C4-2B (cell line): ENCODE results near the gene FAM222A.
A peak's percentile ranks its signal among the peaks of the same experiment; 100 is the strongest.

Experiments
- H3K27ac ChIP-seq: fragments of 450-650 bp; 2 replicates; pipeline ENCODE4 v1.5.1; 2017
- ZFX ChIP-seq: fragments of 450-650 bp; IDR thresholded peaks from 2 replicates; pipeline ENCODE4 v1.6.1; 2017
- TF ChIP-seq, protein P1 (sequence below): fragments of 450-650 bp; conservative IDR thresholded peaks from 2 replicates; pipeline ENCODE4 v1.5.1; 2017; ENCODE audit warnings: mild to moderate bottlenecking

FAM222A gene

DNA sequence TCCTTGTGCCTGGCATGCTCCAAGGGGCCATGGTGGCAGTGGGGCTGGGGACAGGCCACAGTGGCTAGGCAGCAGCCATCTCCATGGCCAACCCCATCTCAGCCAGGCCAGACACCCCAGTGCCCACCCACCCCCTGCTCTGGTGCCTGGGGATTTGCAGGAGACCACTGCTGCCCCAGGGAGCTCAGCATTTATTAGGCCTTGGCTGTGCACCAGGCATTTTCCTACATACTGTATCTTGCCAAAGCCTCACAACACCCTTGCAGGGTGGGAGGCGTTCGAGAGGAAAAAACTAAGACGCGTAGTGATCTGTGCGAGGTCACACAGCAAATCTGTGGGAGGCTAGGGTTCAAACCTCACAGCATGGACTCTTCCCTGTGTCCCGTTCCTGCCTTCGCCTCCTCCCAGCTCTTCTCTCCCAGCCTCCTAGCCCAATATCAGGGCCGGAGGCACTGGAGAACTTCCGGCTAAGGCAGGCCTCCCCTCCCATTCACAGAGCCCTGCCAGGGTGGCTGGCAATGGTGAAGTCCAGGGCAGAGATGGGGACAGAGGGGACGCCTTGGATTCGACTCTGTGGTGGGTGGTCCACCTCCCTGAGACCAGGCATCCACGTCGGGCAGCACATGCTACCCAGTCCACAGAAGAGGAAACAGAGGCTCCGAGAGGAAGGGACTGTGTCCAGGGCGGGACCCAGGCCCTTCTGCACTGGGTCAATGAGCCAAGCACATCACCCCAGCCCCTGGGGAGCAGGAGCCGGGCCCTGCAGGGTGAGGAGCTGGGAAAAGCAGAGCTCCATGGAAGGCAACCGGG lies 57.4 kb downstream of the FAM222A start:
- no peak for TF ChIP-seq ZFX
- TF ChIP-seq, protein P1, sequence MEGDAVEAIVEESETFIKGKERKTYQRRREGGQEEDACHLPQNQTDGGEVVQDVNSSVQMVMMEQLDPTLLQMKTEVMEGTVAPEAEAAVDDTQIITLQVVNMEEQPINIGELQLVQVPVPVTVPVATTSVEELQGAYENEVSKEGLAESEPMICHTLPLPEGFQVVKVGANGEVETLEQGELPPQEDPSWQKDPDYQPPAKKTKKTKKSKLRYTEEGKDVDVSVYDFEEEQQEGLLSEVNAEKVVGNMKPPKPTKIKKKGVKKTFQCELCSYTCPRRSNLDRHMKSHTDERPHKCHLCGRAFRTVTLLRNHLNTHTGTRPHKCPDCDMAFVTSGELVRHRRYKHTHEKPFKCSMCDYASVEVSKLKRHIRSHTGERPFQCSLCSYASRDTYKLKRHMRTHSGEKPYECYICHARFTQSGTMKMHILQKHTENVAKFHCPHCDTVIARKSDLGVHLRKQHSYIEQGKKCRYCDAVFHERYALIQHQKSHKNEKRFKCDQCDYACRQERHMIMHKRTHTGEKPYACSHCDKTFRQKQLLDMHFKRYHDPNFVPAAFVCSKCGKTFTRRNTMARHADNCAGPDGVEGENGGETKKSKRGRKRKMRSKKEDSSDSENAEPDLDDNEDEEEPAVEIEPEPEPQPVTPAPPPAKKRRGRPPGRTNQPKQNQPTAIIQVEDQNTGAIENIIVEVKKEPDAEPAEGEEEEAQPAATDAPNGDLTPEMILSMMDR = no peak
- no peak overlapping the region for H3K27ac ChIP-seq

DNA sequence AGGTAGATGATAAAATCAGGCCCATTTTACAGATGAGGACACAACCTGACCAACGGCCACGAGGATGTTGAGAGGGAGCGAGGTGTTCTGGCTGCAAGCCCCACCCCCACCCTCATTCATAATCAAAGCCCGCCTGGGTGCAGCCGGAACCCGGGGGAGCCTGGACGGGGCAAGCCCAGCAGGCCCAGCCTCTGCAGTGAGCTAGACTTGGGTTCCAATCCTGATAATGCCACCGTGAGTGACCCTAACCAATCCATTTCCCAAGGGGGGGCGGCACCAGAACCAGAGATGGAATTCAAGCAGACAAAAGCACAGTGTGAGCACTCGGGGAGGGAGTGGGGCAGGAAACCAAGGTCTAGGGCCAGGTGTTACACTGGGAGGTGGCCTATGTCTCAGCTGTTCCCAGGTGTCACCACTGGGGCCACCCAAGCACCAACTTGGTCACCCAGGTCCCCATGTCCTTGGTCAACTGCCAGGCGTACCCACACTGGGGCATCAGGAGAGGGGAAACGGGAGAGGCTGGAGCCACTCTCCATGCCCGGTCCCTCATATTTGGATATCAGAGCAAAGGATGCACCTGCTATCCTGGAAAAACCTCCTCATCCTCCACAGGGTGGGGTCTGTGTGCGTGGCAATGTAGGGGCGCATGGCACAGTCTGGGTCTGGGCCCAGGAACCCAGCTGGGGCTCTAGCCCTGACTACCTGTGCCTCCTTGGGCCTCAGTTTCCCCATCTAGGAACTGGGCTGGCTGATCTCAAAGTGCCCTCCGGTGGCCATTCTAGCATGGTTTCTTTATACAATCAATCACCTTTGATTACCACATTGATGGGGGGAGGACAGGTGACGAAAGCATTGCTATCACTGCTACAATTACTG lies 58.4 kb downstream of the FAM222A start:
- no peak overlapping the region; the same call in 1 of the 2 replicates for H3K27ac ChIP-seq
- TF ChIP-seq ZFX = no peak
- TF ChIP-seq, protein P1 = peak; percentile 52

DNA sequence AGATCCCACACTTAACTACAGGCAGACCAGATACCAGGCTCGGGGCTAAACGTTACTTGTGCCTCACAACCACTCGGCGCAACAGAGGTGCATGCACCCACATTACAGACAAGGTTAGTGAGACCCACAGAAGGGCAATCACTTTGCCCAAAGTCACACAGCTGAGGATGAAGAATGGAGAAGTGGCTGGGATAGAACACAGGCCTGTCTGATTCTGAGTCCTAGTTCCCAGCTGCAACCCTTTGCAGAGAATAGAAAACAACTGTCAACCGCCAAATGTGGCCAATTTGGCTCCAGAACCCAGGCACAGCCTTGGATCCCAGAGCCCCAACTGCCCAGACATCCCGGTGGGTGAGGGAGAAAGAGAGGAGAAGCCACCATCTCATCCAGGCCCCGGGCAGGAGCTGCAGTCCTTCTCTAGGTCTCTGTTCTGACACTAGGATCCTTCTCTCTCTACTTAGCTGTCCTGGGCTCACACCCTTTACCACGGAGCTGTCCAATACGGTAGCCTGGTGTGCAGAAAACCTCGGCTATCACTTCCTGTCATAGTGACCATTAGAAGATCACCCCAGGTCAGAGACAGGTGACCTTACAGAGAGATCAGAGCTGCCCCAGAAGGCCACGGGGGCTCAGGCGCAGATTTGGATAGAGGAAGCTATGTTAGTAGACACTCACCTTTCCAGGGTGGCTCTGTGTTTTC lies 59.1 kb downstream of the FAM222A start:
- peak overlapping the region; percentile 29 for H3K27ac ChIP-seq
- TF ChIP-seq, protein P1 = peak; percentile 31
- TF ChIP-seq ZFX = no peak

DNA sequence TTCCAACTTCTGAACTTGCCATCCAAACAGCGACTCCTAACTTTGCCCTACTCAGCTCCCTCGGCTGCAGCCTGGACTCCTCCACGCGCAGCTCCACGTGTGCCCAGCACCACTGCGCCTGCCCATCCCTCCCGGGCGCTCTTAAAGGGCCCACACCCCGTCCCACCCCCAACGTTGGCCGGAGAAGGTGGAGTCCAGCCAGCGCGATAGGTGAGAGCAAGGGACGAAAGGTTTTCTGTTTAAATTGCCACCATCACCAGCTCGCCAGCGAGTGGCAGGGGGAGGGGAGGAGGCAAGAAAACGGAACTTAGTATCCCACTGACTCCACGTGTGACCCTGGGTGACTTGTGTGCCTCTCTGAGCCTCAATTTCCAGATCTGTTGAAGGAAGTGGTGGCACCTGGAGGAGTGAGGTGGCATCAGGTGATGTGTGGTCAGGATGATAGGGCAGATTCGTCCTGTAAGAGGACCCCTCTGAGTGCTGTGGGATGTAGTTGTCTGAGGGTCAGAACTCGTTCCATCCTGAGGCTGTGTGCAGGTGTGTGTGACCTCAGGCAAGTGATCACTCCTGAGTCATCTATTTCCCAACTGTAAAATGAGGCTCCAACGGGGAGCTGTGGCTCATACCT lies 59.9 kb downstream of the FAM222A start:
- TF ChIP-seq ZFX = no peak
- TF ChIP-seq, protein P1 = no peak
- peak overlapping the region; percentile 29 for H3K27ac ChIP-seq

DNA sequence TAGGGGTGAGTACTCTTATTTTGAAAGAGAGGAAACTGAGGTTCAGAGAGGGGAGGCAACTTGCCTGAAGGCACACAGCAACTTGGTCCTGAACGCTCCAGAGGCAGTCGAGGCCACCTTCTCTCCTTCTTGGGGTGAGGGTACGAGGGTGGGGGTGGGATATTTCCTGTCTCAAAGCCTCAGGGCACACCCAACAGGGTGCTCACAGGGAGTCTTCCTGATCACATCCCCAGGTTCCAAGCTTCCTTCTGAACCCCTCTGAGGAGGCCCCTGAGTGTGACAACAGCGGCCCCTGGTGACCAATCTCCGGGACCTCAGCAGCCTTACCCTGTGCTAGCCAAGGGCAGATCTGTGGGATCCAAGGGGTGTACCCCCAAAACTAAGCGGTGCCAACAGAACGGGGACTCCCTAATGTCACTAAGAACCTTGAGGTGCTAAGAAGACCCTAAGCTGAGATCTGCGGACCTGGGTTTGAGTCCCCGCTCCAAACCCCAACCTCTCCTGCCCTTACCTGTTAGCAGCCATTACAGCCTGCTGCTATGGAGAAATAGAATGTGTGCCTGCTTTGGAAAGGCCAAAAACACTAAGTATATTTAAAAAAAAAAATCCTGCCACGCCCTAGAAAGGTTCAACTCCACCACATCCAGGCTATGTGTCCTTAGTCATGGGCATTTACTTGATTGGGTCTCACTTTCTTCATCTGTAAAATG lies 61.7 kb downstream of the FAM222A start:
- no peak for TF ChIP-seq ZFX
- TF ChIP-seq, protein P1 = peak; percentile 90
- no peak overlapping the region for H3K27ac ChIP-seq

DNA sequence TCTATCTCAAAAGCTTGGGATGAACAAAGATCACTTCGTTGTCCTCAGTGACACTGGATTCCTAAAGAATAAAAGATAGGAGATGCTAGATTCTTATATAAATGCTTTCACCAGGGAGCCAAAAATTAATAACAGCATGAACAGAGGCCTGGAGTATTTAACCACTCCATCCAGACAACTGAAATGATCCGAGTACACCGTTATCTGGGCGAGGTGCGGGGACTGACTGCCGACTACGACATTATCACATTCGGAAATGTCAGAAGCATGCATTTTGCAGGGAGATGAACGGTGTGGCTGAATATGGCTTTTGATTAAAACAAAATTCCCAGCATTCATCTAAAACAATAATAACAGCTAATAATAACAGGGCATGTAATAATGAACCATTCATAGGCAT lies 63.0 kb downstream of the FAM222A start:
- TF ChIP-seq, protein P1 = no peak
- TF ChIP-seq ZFX = no peak
- H3K27ac ChIP-seq = no peak overlapping the region
